GM23248 (cell line): ENCODE measurements around the gene ZNF3.

Experiments
- EZH2 ChIP-seq: fragments of 200-600 bp; sonication (generic); IDR thresholded peaks from 2 replicates; pipeline ENCODE4 v1.6.1; 2018; ENCODE audit warnings: antibody characterized with exemption, mild to moderate bottlenecking; ENCODE audit not compliant: insufficient read depth, poor library complexity, severe bottlenecking
- EZH2phosphoT487 ChIP-seq: fragments of 200-600 bp; sonication (generic); IDR thresholded peaks from 2 replicates; pipeline ENCODE4 v1.6.1; 2018; ENCODE audit warnings: antibody characterized with exemption, moderate library complexity, mild to moderate bottlenecking, low read depth; ENCODE audit not compliant: insufficient read depth

- TF ChIP-seq EZH2 (no peak), EZH2phosphoT487 (no peak)
These were observed 39.2 kb upstream of the ZNF3 start for GRCh38 chr7:100120733-100121036.
